ENCODE measurements around the gene MLF1.
A peak's percentile ranks its signal among the peaks of the same experiment; 100 is the strongest.

Gene MLF1

GRCh38 chr3:158574646-158575045 is 3.7 kb downstream of the MLF1 start:
- DNase-seq (ENCODE audit: low spot score), result no peak

- no peak for DNase-seq (ENCODE audit: low spot score)
Observed at GRCh38 chr3:158590223-158590622, 19.2 kb downstream of the MLF1 start.

GRCh38 chr3:158600787-158601186 is 29.8 kb downstream of the MLF1 start:
- DNase-seq (ENCODE audit: low spot score), result no peak

- DNase-seq (ENCODE audit: low spot score), result no peak
Observed at GRCh38 chr3:158602227-158602626, 31.2 kb downstream of the MLF1 start.

GRCh38 chr3:158617982-158618875 is 47.2 kb downstream of the MLF1 start:
- no peak for DNase-seq (ENCODE audit: low spot score)

- DNase-seq (ENCODE audit: low spot score), result no peak
Observed at GRCh38 chr3:158625881-158626280, 54.9 kb downstream of the MLF1 start.

GRCh38 chr3:158631981-158632380 is 61.0 kb downstream of the MLF1 start:
- DNase-seq (ENCODE audit: low spot score), result no peak

- no peak for DNase-seq (ENCODE audit: low spot score)
Observed at GRCh38 chr3:158640646-158641045, 69.7 kb downstream of the MLF1 start.

GRCh38 chr3:158642005-158642404 is 71.0 kb downstream of the MLF1 start:
- DNase-seq (ENCODE audit: low spot score), result no peak

GRCh38 chr3:158642474-158643210 is 71.6 kb downstream of the MLF1 start:
- DNase-seq (ENCODE audit: low spot score), result no peak

GRCh38 chr3:158644345-158644908 is 73.4 kb downstream of the MLF1 start, which contains the start of gene GFM1:
Gene GFM1 (plus strand): TSS chr3:158644527. CDS start chr3:158644635, 108 bp downstream.
- DNase-seq (ENCODE audit: low spot score), result peak; percentile 99

- no peak for DNase-seq (ENCODE audit: low spot score)
Observed at GRCh38 chr3:158649791-158650190, 78.8 kb downstream of the MLF1 start.

GRCh38 chr3:158651192-158651591 is 80.2 kb downstream of the MLF1 start:
- no peak for DNase-seq (ENCODE audit: low spot score)

- DNase-seq (ENCODE audit: low spot score), result no peak
Observed at GRCh38 chr3:158652463-158652862, 81.5 kb downstream of the MLF1 start.

All from Ammon's horn (tissue), 1 donor.